HepG2 (cell line): Measurements from ENCODE around the gene IPP. TPM values are rescaled to one million over a fixed set of nuclear protein-coding genes. Genes with fewer than 3 reads are reported as not detected.

Source experiments
- ARID2 ChIP-seq: sonication (generic); formaldehyde crosslinking; IDR thresholded peaks from 2 replicates; pipeline ENCODE4 v1.8.1; 2022; ENCODE audit warnings: mild to moderate bottlenecking, missing genetic modification reagents, borderline replicate concordance
- ASH2L ChIP-seq: fragments of 300-600, 200-600 bp; sonication (generic); IDR thresholded peaks from 2 replicates; pipeline ENCODE4 v1.7.0; 2017; ENCODE audit warnings: low read depth, mild to moderate bottlenecking, moderate library complexity, mixed read lengths, low read length; ENCODE audit not compliant: insufficient read length
- FOXO1 ChIP-seq: sonication (generic); formaldehyde crosslinking; IDR thresholded peaks from 2 replicates; pipeline ENCODE4 v1.4.0; 2020; ENCODE audit warnings: missing genetic modification reagents
- GFI1 ChIP-seq: sonication (generic); formaldehyde crosslinking; IDR thresholded peaks from 2 replicates; pipeline ENCODE4 v1.5.0; 2020; ENCODE audit warnings: missing genetic modification reagents, mild to moderate bottlenecking, borderline replicate concordance
- HDAC1 ChIP-seq: sonication (generic); formaldehyde crosslinking; IDR thresholded peaks from 2 replicates; pipeline ENCODE4 v1.5.1; 2020; ENCODE audit warnings: mild to moderate bottlenecking, missing genetic modification reagents
- JARID2 ChIP-seq: sonication (generic); formaldehyde crosslinking; IDR thresholded peaks from 2 replicates; pipeline ENCODE4 v1.8.1; 2023; ENCODE audit warnings: missing genetic modification reagents, inconsistent platforms; ENCODE audit not compliant: insufficient replicate concordance
- MXD4 ChIP-seq: IDR thresholded peaks from 2 replicates; pipeline ENCODE4 v1.6.1; 2016; ENCODE audit warnings: mild to moderate bottlenecking, missing biosample characterization, missing genetic modification reagents
- SMAD3 ChIP-seq: sonication (generic); formaldehyde crosslinking; IDR thresholded peaks from 2 replicates; pipeline ENCODE4 v1.4.0; 2020; ENCODE audit warnings: missing genetic modification reagents
- SP1 ChIP-seq, 2 experiments: fragments of 450-650 bp in 1 of 2; sonication (generic) in 1 of 2; formaldehyde crosslinking in 1 of 2; IDR thresholded peaks; 2 replicates each; pipeline versions ENCODE4 v1.4.0 to v1.6.1; 2016 to 2020; ENCODE audit warnings: missing genetic modification reagents in 1 of 2
- ZFP1 ChIP-seq: IDR thresholded peaks from 2 replicates; pipeline ENCODE4 v1.6.1; 2016
- ZFP82 ChIP-seq: sonication (generic); formaldehyde crosslinking; IDR thresholded peaks from 2 replicates; pipeline ENCODE4 v1.5.1; 2020; ENCODE audit warnings: mild to moderate bottlenecking, missing genetic modification reagents, borderline replicate concordance
- ZNF20 ChIP-seq: sonication (generic); formaldehyde crosslinking; IDR thresholded peaks from 2 replicates; pipeline ENCODE4 v1.4.0; 2020; ENCODE audit warnings: mild to moderate bottlenecking, moderate library complexity, missing genetic modification reagents
- ZNF33B ChIP-seq: sonication (generic); formaldehyde crosslinking; IDR thresholded peaks from 2 replicates; pipeline ENCODE4 v1.5.1; 2020; ENCODE audit warnings: mild to moderate bottlenecking, missing genetic modification reagents
- ZNF34 ChIP-seq: sonication (generic); formaldehyde crosslinking; IDR thresholded peaks from 2 replicates; pipeline ENCODE4 v1.4.0; 2020; ENCODE audit warnings: mild to moderate bottlenecking, missing genetic modification reagents, borderline replicate concordance
- ZNF746 ChIP-seq: sonication (generic); formaldehyde crosslinking; IDR thresholded peaks from 2 replicates; pipeline ENCODE4 v1.8.0; 2022; ENCODE audit warnings: mild to moderate bottlenecking, missing genetic modification reagents
- ZSCAN21 ChIP-seq: sonication (generic); formaldehyde crosslinking; IDR thresholded peaks from 2 replicates; pipeline ENCODE4 v1.8.0; 2022; ENCODE audit warnings: mild to moderate bottlenecking, missing genetic modification reagents, moderate library complexity, borderline replicate concordance
- ZSCAN31 ChIP-seq: sonication (generic); formaldehyde crosslinking; IDR thresholded peaks from 2 replicates; pipeline ENCODE4 v1.5.0; 2020; ENCODE audit warnings: low read depth, mild to moderate bottlenecking, missing genetic modification reagents
- polyA plus RNA-seq, 8 experiments: library from polyadenylated mRNA; depleted of rRNA in 3 of 8; stranded (reverse) in 7 of 8; unstranded in 1 of 8; fragments of >200 nt; fragmentation: Illumina TruSeq in 4 of 8; extraction: Trizol in 4 of 8; gene quantifications; 2 replicates each; pipeline versions ENCODE4 v1.2.1 to v1.2.3, GENCODE V29; 2011 to 2016; ENCODE audit warnings: low read depth in 4 of 8, missing spikeins in 1 of 8, mixed read lengths in 1 of 8; ENCODE audit not compliant: insufficient read depth in 1 of 8
- total RNA-seq, 5 experiments: library from RNA; depleted of rRNA; stranded (reverse); fragments of >200 nt; fragmentation: Illumina TruSeq; extraction: Trizol; gene quantifications; 2 replicates each; pipeline ENCODE4 v1.2.3, GENCODE V29; 2016; ENCODE audit warnings: low read depth in 1 of 5
- TF ChIP-seq, protein P1 (sequence below): IDR thresholded peaks from 2 replicates; pipeline ENCODE4 v1.6.1; 2016; ENCODE audit warnings: mild to moderate bottlenecking
- TF ChIP-seq, protein P2 (sequence below): sonication (generic); formaldehyde crosslinking; IDR thresholded peaks from 2 replicates; pipeline ENCODE4 v1.4.0; 2020; ENCODE audit warnings: mild to moderate bottlenecking, missing genetic modification reagents
- TF ChIP-seq, protein P3 (sequence below): sonication (generic); formaldehyde crosslinking; IDR thresholded peaks from 2 replicates; pipeline ENCODE4 v1.4.0; 2020; ENCODE audit warnings: missing genetic modification reagents, mild to moderate bottlenecking, borderline replicate concordance
- TF ChIP-seq, protein P4 (sequence below): sonication (generic); formaldehyde crosslinking; IDR thresholded peaks from 2 replicates; pipeline ENCODE4 v1.4.0; 2020; ENCODE audit warnings: mild to moderate bottlenecking, missing genetic modification reagents

Gene IPP
- total and polyA plus RNA-seq, 2 of the 13 experiments (the other 11 are each of a cell fraction or from before 2014, with no cell fraction given) = 3.0 to 9.7 TPM

DNA sequence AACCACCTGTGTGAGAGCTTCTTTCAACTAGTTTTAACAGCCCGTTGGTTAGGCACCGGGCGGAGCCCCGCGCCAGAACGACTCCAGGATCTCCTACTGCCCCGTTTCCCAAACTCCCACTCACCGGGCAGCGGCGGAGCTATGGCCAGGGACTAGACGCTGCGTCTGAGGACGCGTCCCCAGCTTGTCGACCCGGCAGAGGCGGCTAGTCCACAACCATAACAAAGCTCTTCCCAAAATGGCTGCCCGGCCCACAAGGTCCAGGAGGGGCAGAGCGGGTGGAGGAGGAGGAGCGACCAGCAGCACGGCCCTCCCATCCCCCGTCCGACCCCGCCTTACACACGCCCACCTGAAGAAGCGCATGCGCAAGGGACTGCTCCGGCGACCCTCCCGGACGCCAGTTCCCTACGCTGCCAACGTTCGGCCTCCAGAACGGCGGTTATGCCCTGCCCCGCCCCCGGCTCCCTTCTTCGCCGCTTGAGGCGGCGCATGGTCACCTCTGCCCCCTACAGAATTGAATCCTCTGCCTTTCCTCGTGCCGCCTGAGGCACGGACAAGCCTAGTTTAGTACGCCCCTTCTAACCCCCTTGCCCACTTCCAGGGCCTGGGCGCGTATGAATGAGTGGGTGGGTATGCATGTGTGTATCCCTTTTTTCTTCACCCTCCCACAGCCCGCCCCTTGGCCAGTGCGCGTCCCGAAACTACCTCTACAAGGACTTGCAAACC is 64.0 kb downstream of the IPP start, which contains the start of gene GPBP1L1 (continued):
- TF ChIP-seq, protein P1, sequence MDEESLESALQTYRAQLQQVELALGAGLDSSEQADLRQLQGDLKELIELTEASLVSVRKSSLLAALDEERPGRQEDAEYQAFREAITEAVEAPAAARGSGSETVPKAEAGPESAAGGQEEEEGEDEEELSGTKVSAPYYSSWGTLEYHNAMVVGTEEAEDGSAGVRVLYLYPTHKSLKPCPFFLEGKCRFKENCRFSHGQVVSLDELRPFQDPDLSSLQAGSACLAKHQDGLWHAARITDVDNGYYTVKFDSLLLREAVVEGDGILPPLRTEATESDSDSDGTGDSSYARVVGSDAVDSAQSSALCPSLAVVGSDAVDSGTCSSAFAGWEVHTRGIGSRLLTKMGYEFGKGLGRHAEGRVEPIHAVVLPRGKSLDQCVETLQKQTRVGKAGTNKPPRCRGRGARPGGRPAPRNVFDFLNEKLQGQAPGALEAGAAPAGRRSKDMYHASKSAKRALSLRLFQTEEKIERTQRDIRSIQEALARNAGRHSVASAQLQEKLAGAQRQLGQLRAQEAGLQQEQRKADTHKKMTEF (CRISPR knock-in tag) = 0 out of 2 replicates have a peak, but pooled peaks have one; percentile 30
- TF ChIP-seq ARID2 = peak; percentile 65; the same call in 1 of the 2 replicates
- TF ChIP-seq JARID2 = peak; percentile 30
- TF ChIP-seq, protein P2, sequence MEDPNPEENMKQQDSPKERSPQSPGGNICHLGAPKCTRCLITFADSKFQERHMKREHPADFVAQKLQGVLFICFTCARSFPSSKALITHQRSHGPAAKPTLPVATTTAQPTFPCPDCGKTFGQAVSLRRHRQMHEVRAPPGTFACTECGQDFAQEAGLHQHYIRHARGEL (CRISPR knock-in tag) = peak; percentile 62; the same call in 1 of the 2 replicates
- 0 out of 2 replicates have a peak, but pooled peaks have one; percentile 5 for TF ChIP-seq ZFP1 (CRISPR knock-in tag)
- TF ChIP-seq ZSCAN31 (CRISPR knock-in tag) = peak; percentile 90
- no peak for TF ChIP-seq SMAD3
- TF ChIP-seq MXD4 = peak; percentile 51; the same call in 1 of the 2 replicates
- TF ChIP-seq, protein P3, sequence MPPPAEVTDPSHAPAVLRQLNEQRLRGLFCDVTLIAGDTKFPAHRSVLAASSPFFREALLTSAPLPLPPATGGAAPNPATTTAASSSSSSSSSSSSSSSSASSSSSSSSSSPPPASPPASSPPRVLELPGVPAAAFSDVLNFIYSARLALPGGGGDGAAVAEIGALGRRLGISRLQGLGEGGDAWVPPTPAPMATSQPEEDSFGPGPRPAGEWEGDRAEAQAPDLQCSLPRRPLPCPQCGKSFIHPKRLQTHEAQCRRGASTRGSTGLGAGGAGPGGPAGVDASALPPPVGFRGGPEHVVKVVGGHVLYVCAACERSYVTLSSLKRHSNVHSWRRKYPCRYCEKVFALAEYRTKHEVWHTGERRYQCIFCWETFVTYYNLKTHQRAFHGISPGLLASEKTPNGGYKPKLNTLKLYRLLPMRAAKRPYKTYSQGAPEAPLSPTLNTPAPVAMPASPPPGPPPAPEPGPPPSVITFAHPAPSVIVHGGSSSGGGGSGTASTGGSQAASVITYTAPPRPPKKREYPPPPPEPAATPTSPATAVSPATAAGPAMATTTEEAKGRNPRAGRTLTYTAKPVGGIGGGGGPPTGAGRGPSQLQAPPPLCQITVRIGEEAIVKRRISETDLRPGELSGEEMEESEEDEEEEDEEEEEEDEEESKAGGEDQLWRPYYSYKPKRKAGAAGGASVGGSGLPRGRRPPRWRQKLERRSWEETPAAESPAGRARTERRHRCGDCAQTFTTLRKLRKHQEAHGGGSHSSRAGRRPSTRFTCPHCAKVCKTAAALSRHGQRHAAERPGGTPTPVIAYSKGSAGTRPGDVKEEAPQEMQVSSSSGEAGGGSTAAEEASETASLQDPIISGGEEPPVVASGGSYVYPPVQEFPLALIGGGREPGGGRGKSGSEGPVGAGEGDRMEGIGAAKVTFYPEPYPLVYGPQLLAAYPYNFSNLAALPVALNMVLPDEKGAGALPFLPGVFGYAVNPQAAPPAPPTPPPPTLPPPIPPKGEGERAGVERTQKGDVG (CRISPR knock-in tag) = peak; percentile 34; the same call in 1 of the 2 replicates
- TF ChIP-seq ZNF20 (CRISPR knock-in tag) = 0 out of 2 replicates have a peak, but pooled peaks have one; percentile 73
- peak; percentile 1; the same call in 1 of the 2 replicates for TF ChIP-seq ZNF33B (CRISPR knock-in tag)
- TF ChIP-seq, protein P4, sequence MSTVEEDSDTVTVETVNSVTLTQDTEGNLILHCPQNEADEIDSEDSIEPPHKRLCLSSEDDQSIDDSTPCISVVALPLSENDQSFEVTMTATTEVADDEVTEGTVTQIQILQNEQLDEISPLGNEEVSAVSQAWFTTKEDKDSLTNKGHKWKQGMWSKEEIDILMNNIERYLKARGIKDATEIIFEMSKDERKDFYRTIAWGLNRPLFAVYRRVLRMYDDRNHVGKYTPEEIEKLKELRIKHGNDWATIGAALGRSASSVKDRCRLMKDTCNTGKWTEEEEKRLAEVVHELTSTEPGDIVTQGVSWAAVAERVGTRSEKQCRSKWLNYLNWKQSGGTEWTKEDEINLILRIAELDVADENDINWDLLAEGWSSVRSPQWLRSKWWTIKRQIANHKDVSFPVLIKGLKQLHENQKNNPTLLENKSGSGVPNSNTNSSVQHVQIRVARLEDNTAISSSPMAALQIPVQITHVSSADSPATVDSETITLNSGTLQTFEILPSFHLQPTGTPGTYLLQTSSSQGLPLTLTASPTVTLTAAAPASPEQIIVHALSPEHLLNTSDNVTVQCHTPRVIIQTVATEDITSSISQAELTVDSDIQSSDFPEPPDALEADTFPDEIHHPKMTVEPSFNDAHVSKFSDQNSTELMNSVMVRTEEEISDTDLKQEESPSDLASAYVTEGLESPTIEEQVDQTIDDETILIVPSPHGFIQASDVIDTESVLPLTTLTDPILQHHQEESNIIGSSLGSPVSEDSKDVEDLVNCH (CRISPR knock-in tag) = peak; percentile 18; the same call in 1 of the 2 replicates
- TF ChIP-seq FOXO1 = 0 out of 2 replicates have a peak, but pooled peaks have one; percentile 8
- TF ChIP-seq SP1 (IDR thresholded peaks at IDR 0.05) = no peak
- peak; percentile 82 for TF ChIP-seq SP1 (CRISPR knock-in tag; IDR thresholded peaks at IDR 0.05)
- no peak for TF ChIP-seq ASH2L
- TF ChIP-seq GFI1 (CRISPR knock-in tag) = peak; percentile 75
- TF ChIP-seq HDAC1 (CRISPR knock-in tag) = peak; percentile 67
- TF ChIP-seq ZSCAN21 (CRISPR knock-in tag) = peak; percentile 50; the same call in 1 of the 2 replicates
- TF ChIP-seq ZNF34 (CRISPR knock-in tag) = peak; percentile 86; the same call in 1 of the 2 replicates
- TF ChIP-seq ZFP82 (CRISPR knock-in tag) = no peak
- peak; percentile 5; the same call in 1 of the 2 replicates for TF ChIP-seq ZNF746 (CRISPR knock-in tag)
